ENCODE results near the gene SNX30.

Gene SNX30

DNA sequence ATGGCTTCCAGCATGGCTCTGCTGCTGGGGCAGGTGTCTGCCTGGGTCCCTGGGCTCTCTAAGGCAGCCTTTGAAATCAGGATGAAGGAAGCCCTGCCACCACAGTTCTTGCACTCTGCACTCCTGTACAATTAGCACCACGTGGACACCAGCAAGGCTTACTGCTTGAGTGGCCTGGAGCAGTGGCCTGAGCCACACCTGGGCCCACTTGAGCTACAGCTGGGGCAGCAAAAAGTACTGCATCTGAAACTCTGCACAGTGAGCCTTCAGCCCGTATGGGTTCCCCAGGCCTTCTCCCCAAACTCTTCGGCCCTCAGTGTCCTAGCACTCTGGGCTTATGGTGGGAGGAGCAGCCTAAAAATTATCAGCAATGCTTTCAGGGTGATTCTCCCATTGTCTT lies 24.6 kb upstream of the SNX30 start:
- no peaks in the 10 kb centered on the region for H4K20me1 ChIP-seq (ENCODE audit: insufficient read depth, low read length)
- no peak for DNase-seq
- no peaks in the 10 kb centered on the region for H3K79me2 ChIP-seq (ENCODE audit: insufficient read depth, low read length)
- H3K9me3 ChIP-seq (ENCODE audit: insufficient read depth, low read length, severe bottlenecking) = no peaks in the 10 kb centered on the region
- no peaks in the 10 kb centered on the region for H3K4me1 ChIP-seq (ENCODE audit: insufficient read depth, low read length)
- H3K4me3 ChIP-seq (ENCODE audit: low read depth in 1 of 2, low read length in 2 of 2) = no peak overlapping the region
- H3K36me3 ChIP-seq (ENCODE audit: insufficient read depth, low read length) = no peaks in the 10 kb centered on the region
- no peak overlapping the region for H2AFZ ChIP-seq (ENCODE audit: low read depth, low read length)
- TF ChIP-seq, protein P1, sequence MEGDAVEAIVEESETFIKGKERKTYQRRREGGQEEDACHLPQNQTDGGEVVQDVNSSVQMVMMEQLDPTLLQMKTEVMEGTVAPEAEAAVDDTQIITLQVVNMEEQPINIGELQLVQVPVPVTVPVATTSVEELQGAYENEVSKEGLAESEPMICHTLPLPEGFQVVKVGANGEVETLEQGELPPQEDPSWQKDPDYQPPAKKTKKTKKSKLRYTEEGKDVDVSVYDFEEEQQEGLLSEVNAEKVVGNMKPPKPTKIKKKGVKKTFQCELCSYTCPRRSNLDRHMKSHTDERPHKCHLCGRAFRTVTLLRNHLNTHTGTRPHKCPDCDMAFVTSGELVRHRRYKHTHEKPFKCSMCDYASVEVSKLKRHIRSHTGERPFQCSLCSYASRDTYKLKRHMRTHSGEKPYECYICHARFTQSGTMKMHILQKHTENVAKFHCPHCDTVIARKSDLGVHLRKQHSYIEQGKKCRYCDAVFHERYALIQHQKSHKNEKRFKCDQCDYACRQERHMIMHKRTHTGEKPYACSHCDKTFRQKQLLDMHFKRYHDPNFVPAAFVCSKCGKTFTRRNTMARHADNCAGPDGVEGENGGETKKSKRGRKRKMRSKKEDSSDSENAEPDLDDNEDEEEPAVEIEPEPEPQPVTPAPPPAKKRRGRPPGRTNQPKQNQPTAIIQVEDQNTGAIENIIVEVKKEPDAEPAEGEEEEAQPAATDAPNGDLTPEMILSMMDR (IDR thresholded peaks at IDR 0.05; ENCODE audit: borderline replicate concordance, extremely low read depth, low read length, poor library complexity, severe bottlenecking) = no peak
- no peak for TF ChIP-seq EZH2 (IDR thresholded peaks at IDR 0.05; ENCODE audit: borderline replicate concordance, low read depth, low read length, severe bottlenecking)
- no peaks in the 10 kb centered on the region for H3K27me3 ChIP-seq (ENCODE audit: insufficient read depth, low read length, poor library complexity)
- H3K9ac ChIP-seq (ENCODE audit: low read depth, low read length) = no peak overlapping the region
- ATAC-seq (ENCODE audit: insufficient read depth, low read depth) = no peak
- no peak overlapping the region for H3K27ac ChIP-seq (ENCODE audit: low read length)
- H3K4me2 ChIP-seq (ENCODE audit: insufficient read depth, low read length) = no peak overlapping the region

DNA sequence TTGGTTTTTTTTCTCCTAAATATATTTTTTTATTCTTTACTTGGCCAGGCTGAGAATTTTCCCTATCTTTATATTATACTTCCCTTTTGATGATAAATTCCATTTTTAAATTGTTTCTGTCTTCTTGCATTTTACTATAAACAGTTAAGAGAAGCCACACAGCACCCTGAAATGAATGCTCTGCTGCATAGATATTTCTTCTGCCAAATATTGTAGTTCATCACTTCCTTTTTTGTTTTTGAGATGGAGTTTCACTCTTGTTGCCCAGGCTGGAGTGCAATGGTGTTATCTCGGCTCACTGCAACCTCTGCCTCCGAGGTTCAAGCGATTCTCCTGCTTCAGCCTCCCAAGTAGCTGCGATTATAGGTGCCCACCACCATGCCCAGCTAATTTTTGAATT lies 24.1 kb upstream of the SNX30 start:
- Histone ChIP-seq H3K9me3 (ENCODE audit: insufficient read depth, low read length, severe bottlenecking) (no peaks in the 10 kb centered on the region), H3K27me3 (ENCODE audit: insufficient read depth, low read length, poor library complexity) (no peaks in the 10 kb centered on the region), H3K79me2 (ENCODE audit: insufficient read depth, low read length) (no peaks in the 10 kb centered on the region), H3K9ac (ENCODE audit: low read depth, low read length) (no peak overlapping the region), H3K36me3 (ENCODE audit: insufficient read depth, low read length) (no peaks in the 10 kb centered on the region), H3K4me2 (ENCODE audit: insufficient read depth, low read length) (no peak overlapping the region), H4K20me1 (ENCODE audit: insufficient read depth, low read length) (no peaks in the 10 kb centered on the region), H3K4me3 (ENCODE audit: low read depth in 1 of 2, low read length in 2 of 2) (no peak overlapping the region), H2AFZ (ENCODE audit: low read depth, low read length) (no peak overlapping the region), H3K4me1 (ENCODE audit: insufficient read depth, low read length) (no peaks in the 10 kb centered on the region), H3K27ac (ENCODE audit: low read length) (no peak overlapping the region)
- no peak for TF ChIP-seq EZH2 (IDR thresholded peaks at IDR 0.05; ENCODE audit: borderline replicate concordance, low read depth, low read length, severe bottlenecking)
- TF ChIP-seq, protein P1 (IDR thresholded peaks at IDR 0.05; ENCODE audit: borderline replicate concordance, extremely low read depth, low read length, poor library complexity, severe bottlenecking) = no peak
- no peak for ATAC-seq (ENCODE audit: insufficient read depth, low read depth)
- DNase-seq = no peak

DNA sequence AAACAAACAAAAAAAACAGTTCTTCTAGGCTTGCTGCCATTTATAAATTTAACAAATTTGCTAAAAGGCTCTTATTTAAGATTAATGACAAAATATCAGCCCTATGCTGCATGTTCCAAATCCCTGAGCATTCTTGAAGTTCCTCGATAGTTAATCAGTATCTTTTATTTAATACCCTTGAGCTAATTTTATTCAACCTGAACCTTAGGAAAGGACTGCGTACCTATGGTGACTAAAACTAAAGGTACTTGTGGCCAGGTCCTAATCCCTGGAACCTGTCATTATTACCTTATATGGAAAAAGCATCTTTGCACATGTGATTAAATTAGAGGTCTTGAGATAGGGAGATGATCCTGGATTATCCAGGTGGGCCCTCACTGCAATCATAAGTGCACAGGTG lies 22.2 kb upstream of the SNX30 start:
- H3K4me3 ChIP-seq (ENCODE audit: low read depth in 1 of 2, low read length in 2 of 2) = no peak overlapping the region
- no peak for ATAC-seq (ENCODE audit: insufficient read depth, low read depth)
- no peaks in the 10 kb centered on the region for H3K4me1 ChIP-seq (ENCODE audit: insufficient read depth, low read length)
- H3K9me3 ChIP-seq (ENCODE audit: insufficient read depth, low read length, severe bottlenecking) = no peaks in the 10 kb centered on the region
- TF ChIP-seq, protein P1 (IDR thresholded peaks at IDR 0.05; ENCODE audit: borderline replicate concordance, extremely low read depth, low read length, poor library complexity, severe bottlenecking) = no peak
- TF ChIP-seq EZH2 (IDR thresholded peaks at IDR 0.05; ENCODE audit: borderline replicate concordance, low read depth, low read length, severe bottlenecking) = no peak
- no peaks in the 10 kb centered on the region for H3K27me3 ChIP-seq (ENCODE audit: insufficient read depth, low read length, poor library complexity)
- no peak overlapping the region for H3K4me2 ChIP-seq (ENCODE audit: insufficient read depth, low read length)
- no peak overlapping the region for H3K27ac ChIP-seq (ENCODE audit: low read length)
- no peaks in the 10 kb centered on the region for H4K20me1 ChIP-seq (ENCODE audit: insufficient read depth, low read length)
- H3K79me2 ChIP-seq (ENCODE audit: insufficient read depth, low read length) = no peaks in the 10 kb centered on the region
- H3K9ac ChIP-seq (ENCODE audit: low read depth, low read length) = no peak overlapping the region
- DNase-seq = no peak
- no peaks in the 10 kb centered on the region for H3K36me3 ChIP-seq (ENCODE audit: insufficient read depth, low read length)
- H2AFZ ChIP-seq (ENCODE audit: low read depth, low read length) = no peak overlapping the region

DNA sequence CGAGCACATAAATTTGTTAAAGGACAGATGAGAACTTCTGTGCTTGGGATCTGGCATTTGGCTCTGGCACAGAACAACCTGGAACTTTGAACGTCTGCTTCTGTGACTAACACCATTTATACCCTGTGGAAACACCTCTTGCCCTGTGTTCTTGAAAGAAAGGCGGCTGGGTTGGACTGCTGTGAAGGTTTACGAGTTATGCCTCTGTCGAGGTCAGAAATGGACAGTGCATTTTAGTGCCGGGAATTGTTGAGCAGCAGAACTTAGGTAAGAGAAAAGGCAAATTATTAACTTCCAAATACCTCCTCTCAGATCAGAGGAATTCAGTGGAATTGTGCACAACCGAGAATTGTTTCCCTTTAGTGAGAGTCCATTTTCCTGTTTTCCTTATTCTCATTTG lies 18.6 kb upstream of the SNX30 start:
- Histone ChIP-seq H3K4me1 (ENCODE audit: insufficient read depth, low read length) (no peaks in the 10 kb centered on the region), H3K79me2 (ENCODE audit: insufficient read depth, low read length) (no peaks in the 10 kb centered on the region), H3K4me3 (ENCODE audit: low read depth in 1 of 2, low read length in 2 of 2) (no peak overlapping the region), H3K9ac (ENCODE audit: low read depth, low read length) (no peak overlapping the region), H3K27me3 (ENCODE audit: insufficient read depth, low read length, poor library complexity) (no peaks in the 10 kb centered on the region), H2AFZ (ENCODE audit: low read depth, low read length) (no peak overlapping the region; the same call in 1 of the 2 replicates), H3K9me3 (ENCODE audit: insufficient read depth, low read length, severe bottlenecking) (no peaks in the 10 kb centered on the region), H3K4me2 (ENCODE audit: insufficient read depth, low read length) (no peak overlapping the region), H4K20me1 (ENCODE audit: insufficient read depth, low read length) (no peaks in the 10 kb centered on the region), H3K27ac (ENCODE audit: low read length) (no peak overlapping the region), H3K36me3 (ENCODE audit: insufficient read depth, low read length) (no peaks in the 10 kb centered on the region)
- no peak for TF ChIP-seq EZH2 (IDR thresholded peaks at IDR 0.05; ENCODE audit: borderline replicate concordance, low read depth, low read length, severe bottlenecking)
- TF ChIP-seq, protein P1 (IDR thresholded peaks at IDR 0.05; ENCODE audit: borderline replicate concordance, extremely low read depth, low read length, poor library complexity, severe bottlenecking) = no peak
- no peak for DNase-seq
- no peak for ATAC-seq (ENCODE audit: insufficient read depth, low read depth)
